Lung (tissue), 12 donors: ENCODE data around the gene APIP. TPM values are rescaled to one million over a fixed set of nuclear protein-coding genes. Genes with fewer than 3 reads are reported as not detected.

Experiments used
- ATAC-seq: fragments of 200-7000 bp; cut with Tn5 transposase; one replicate; pipeline ENCODE4 v1.9.1; 2020; ENCODE audit warnings: moderate number of reproducible peaks; ENCODE audit not compliant: insufficient read depth, low FRiP score
- DNase-seq, 3 donors: peaks; one replicate each; pipeline ENCODE4 v3.0.0-alpha.2; 2013 to 2017
- H3K27ac ChIP-seq, 2 donors: one replicate each; pipeline ENCODE4 v1.5.1; 2013; ENCODE audit warnings: mild to moderate bottlenecking in 2 of 2, moderate library complexity in 2 of 2, control low read depth in 1 of 2, inconsistent platforms in 1 of 2, low read depth in 1 of 2, low read length in 1 of 2
- H3K27me3 ChIP-seq, 3 donors: one replicate each; pipeline ENCODE4 v1.5.1; 2013; ENCODE audit warnings: low read length in 2 of 3; ENCODE audit not compliant: control insufficient read depth in 3 of 3, insufficient read depth in 3 of 3
- H3K36me3 ChIP-seq, 4 donors: one replicate each; pipeline ENCODE4 v1.5.1; 2013; ENCODE audit warnings: low read length in 4 of 4, mild to moderate bottlenecking in 1 of 4, moderate library complexity in 1 of 4; ENCODE audit not compliant: control insufficient read depth in 4 of 4, insufficient read depth in 4 of 4
- H3K4me1 ChIP-seq, 5 donors: one replicate each; pipeline ENCODE4 v1.5.1; 2013; ENCODE audit warnings: low read length in 5 of 5, mild to moderate bottlenecking in 2 of 5, moderate library complexity in 1 of 5; ENCODE audit not compliant: control insufficient read depth in 5 of 5, insufficient read depth in 5 of 5
- H3K4me3 ChIP-seq: one replicate; pipeline ENCODE4 v1.5.1; 2013; ENCODE audit warnings: mild to moderate bottlenecking, control low read depth, moderate library complexity
- H3K9ac ChIP-seq, 2 donors: one replicate each; pipeline ENCODE4 v1.5.1; 2013; ENCODE audit warnings: low read length in 2 of 2, control low read depth in 1 of 2; ENCODE audit not compliant: insufficient read depth in 1 of 2
- H3K9me3 ChIP-seq, 4 donors: one replicate each; pipeline ENCODE4 v1.5.1; 2013; ENCODE audit warnings: low read length in 3 of 4, mild to moderate bottlenecking in 1 of 4, moderate library complexity in 1 of 4; ENCODE audit not compliant: control insufficient read depth in 4 of 4, insufficient read depth in 3 of 4
- CTCF ChIP-seq: IDR thresholded peaks from 2 replicates; pipeline ENCODE4 v1.5.1; 2012; ENCODE audit warnings: mild to moderate bottlenecking; ENCODE audit errors: control extremely low read depth, extremely low read depth
- WGBS, 2 donors: extraction: QIAGEN DNeasy Blood & Tissue Kit; methylation state at CpG; one replicate each; pipeline ENCODE4 v1.1.7; 2013; 5-methylcytosine and 5-hydroxymethylcytosine counted together
- polyA plus RNA-seq, 2 donors: library from polyadenylated mRNA; stranded (reverse); fragments of 200-250 nt; gene quantifications; one replicate each; pipeline ENCODE4 v1.2.1, GENCODE V29; 2013
- total RNA-seq, 2 donors: library from RNA; depleted of rRNA in 1 of 2; stranded (reverse); fragments of >200 nt in 1 of 2; gene quantifications; one replicate each; pipeline ENCODE4 v1.2.1, GENCODE V29; 2014 to 2021
- donor health status: control.
- donor health status: control.
- donor health status: Bipolar disorder and iron deficiency.
- donor health status: healthy.
- donor health status: DM: yes; HTN: yes; CAD: no.

The APIP gene
- total and polyA plus RNA-seq, 4 donors: 21.7 to 28.9 (median 26.1) TPM

GRCh38 chr11:34893416-34893815, 22.8 kb downstream of the APIP start:
- Histone ChIP-seq H3K36me3 (peaks cover 0 to 10% (median 4%) of the 10 kb centered on the region in 4 donors), H3K27me3 (no peaks in the 10 kb centered on the region), H3K9me3 (peaks cover 0 to 4% (median 0%) of the 10 kb centered on the region in 4 donors), H3K4me1 (no peaks in the 10 kb centered on the region), H3K27ac (no peak overlapping the region), H3K4me3 (no peak overlapping the region), H3K9ac (no peak overlapping the region)
- ATAC-seq (no peak), DNase-seq (peak in 2 of 3 donors; percentile 18 to 34)
- TF ChIP-seq CTCF: no peak
- WGBS, 2 donors: 88 to 98% methylated on average over 1 of the region's 1 CpG

- H3K4me1 ChIP-seq: no peaks in the 10 kb centered on the region
- H3K27ac ChIP-seq: no peak overlapping the region
- no peak for TF ChIP-seq CTCF
- no peaks in the 10 kb centered on the region for H3K27me3 ChIP-seq
- no peak for ATAC-seq
- 63 to 91% methylated on average over 3 of the region's 3 CpGs for WGBS, 2 donors
- no peak overlapping the region for H3K9ac ChIP-seq
- no peak for DNase-seq
- H3K9me3 ChIP-seq: no peaks in the 10 kb centered on the region
- H3K36me3 ChIP-seq: peaks cover 0 to 6% (median 4%) of the 10 kb centered on the region in 4 donors
- no peak overlapping the region for H3K4me3 ChIP-seq
Observed at GRCh38 chr11:34891611-34892010, 24.6 kb downstream of the APIP start.

- Histone ChIP-seq H3K27me3 (no peaks in the 10 kb centered on the region), H3K9me3 (no peaks in the 10 kb centered on the region), H3K4me1 (no peaks in the 10 kb centered on the region), H3K4me3 (no peak overlapping the region), H3K27ac (no peak overlapping the region), H3K9ac (no peak overlapping the region), H3K36me3 (peaks cover 0 to 7% (median 3%) of the 10 kb centered on the region in 4 donors)
- TF ChIP-seq CTCF: no peak
- 83 to 94% methylated on average over 1 of the region's 1 CpG for WGBS, 2 donors
- no peak for ATAC-seq
- peak in 2 of 3 donors; percentile 64 to 72 for DNase-seq
Observed at GRCh38 chr11:34890812-34891211, 25.4 kb downstream of the APIP start.

GRCh38 chr11:34890089-34890488, 26.1 kb downstream of the APIP start:
- H3K27me3 ChIP-seq: no peaks in the 10 kb centered on the region
- 48 to 64% methylated on average over 2 of the region's 2 CpGs for WGBS, 2 donors
- H3K27ac ChIP-seq: no peak overlapping the region
- ATAC-seq: no peak
- TF ChIP-seq CTCF: no peak
- no peaks in the 10 kb centered on the region for H3K4me1 ChIP-seq
- H3K36me3 ChIP-seq: peaks cover 0 to 7% (median 2%) of the 10 kb centered on the region in 4 donors
- no peaks in the 10 kb centered on the region for H3K9me3 ChIP-seq
- no peak overlapping the region for H3K9ac ChIP-seq
- no peak overlapping the region for H3K4me3 ChIP-seq
- DNase-seq: no peak
